Thyroid gland (tissue), 4 donors: ENCODE data around the gene CTDP1. TPM values are rescaled to one million over a fixed set of nuclear protein-coding genes. Genes with fewer than 3 reads are reported as not detected.

ENCODE experiments used
- DNase-seq, 2 donors: peaks; one replicate each; pipeline ENCODE4 v3.0.0-alpha.2; 2019
- H3K27ac ChIP-seq, 3 donors: fragments of 200-600 bp; sonication (generic); 1 replicate in 2 of 3; 2 replicates in 1 of 3; pipeline ENCODE4 v1.5.1; 2016 to 2019; ENCODE audit warnings: mild to moderate bottlenecking in 1 of 3, moderate library complexity in 1 of 3
- H3K27me3 ChIP-seq: fragments of 200-600 bp; sonication (generic); one replicate; pipeline ENCODE4 v1.5.1; 2019
- H3K36me3 ChIP-seq, 2 donors: fragments of 200-600 bp; sonication (generic); one replicate each; pipeline ENCODE4 v1.5.1; 2016 to 2019
- H3K4me1 ChIP-seq, 2 donors: fragments of 200-600 bp; sonication (generic); one replicate each; pipeline ENCODE4 v1.5.1; 2017 to 2019
- H3K4me3 ChIP-seq, 3 donors: fragments of 200-600 bp; sonication (generic); replicated peaks in 1 of 3; 1 replicate in 2 of 3; 2 replicates in 1 of 3; pipeline ENCODE4 v1.5.1; 2016; ENCODE audit warnings: mild to moderate bottlenecking in 1 of 3
- H3K9me3 ChIP-seq: fragments of 200-600 bp; sonication (generic); one replicate; pipeline ENCODE4 v1.5.1; 2017
- CTCF ChIP-seq, 6 experiments: fragments of 200-600 bp in 3 of 6; fragments of 450-650 bp in 3 of 6; sonication (generic) in 3 of 6; IDR thresholded peaks; one replicate each; pipeline ENCODE4 v1.5.1; 2016 to 2019; ENCODE audit warnings: antibody characterized with exemption in 6 of 6, mild to moderate bottlenecking in 2 of 6, inconsistent platforms in 1 of 6, moderate library complexity in 1 of 6
- POLR2A ChIP-seq, 2 donors: fragments of 450-650 bp; IDR thresholded peaks; one replicate each; pipeline ENCODE4 v1.6.1; 2017; ENCODE audit warnings: antibody characterized with exemption in 2 of 2, mild to moderate bottlenecking in 2 of 2, moderate library complexity in 1 of 2
- WGBS, 2 donors: methylation state at CpG; one replicate each; pipeline ENCODE4 v1.1.5; 2017; 5-methylcytosine and 5-hydroxymethylcytosine counted together
- intact Hi-C: fragments of 100-400 bp; cut with DNase I; formaldehyde crosslinking; loops from one replicate; pipeline ENCODE4 v1.15.1; 2023
- total RNA-seq, 4 donors: library from RNA; depleted of rRNA; stranded (reverse); fragments of >200 nt; gene quantifications; one replicate each; pipeline ENCODE4 v1.2.3, GENCODE V29; 2016

Gene CTDP1
- total RNA-seq, 4 donors from 2014 or later: 18.5 to 23.6 (median 20.9) TPM

GRCh38 chr18:79753391-79753851, 73.8 kb downstream of the CTDP1 start:
- no peak for DNase-seq
- H3K36me3 ChIP-seq: peaks cover 18 to 21% of the 10 kb centered on the region in 2 donors
- 93 to 94% methylated on average over 27 of the region's 27 CpGs for WGBS, 2 donors
- H3K27me3 ChIP-seq: no peaks in the 10 kb centered on the region
- no peaks in the 10 kb centered on the region for H3K4me1 ChIP-seq
- TF ChIP-seq CTCF (IDR thresholded peaks at IDR 0.05) (no peak), POLR2A (IDR thresholded peaks at IDR 0.05) (no peak)
- no peak overlapping the region for H3K27ac ChIP-seq
- H3K4me3 ChIP-seq: no peak overlapping the region
- no peaks in the 10 kb centered on the region for H3K9me3 ChIP-seq
- intact Hi-C loops: no loop called here

GRCh38 chr18:79754022-79754761, 74.6 kb downstream of the CTDP1 start:
- Histone ChIP-seq H3K4me3 (no peak overlapping the region), H3K36me3 (peaks cover 18 to 21% of the 10 kb centered on the region in 2 donors), H3K27ac (no peak overlapping the region), H3K27me3 (no peaks in the 10 kb centered on the region), H3K9me3 (no peaks in the 10 kb centered on the region), H3K4me1 (no peaks in the 10 kb centered on the region)
- 96 to 97% methylated on average over 32 to 35 of the region's 35 CpGs for WGBS, 2 donors
- TF ChIP-seq CTCF (IDR thresholded peaks at IDR 0.05) (no peak), POLR2A (IDR thresholded peaks at IDR 0.05) (no peak)
- no peak for DNase-seq
- intact Hi-C loops: no loop called here

GRCh38 chr18:79754831-79755351, 75.3 kb downstream of the CTDP1 start:
- intact Hi-C loops: no loop called here

GRCh38 chr18:79755496-79756142, 76.0 kb downstream of the CTDP1 start:
- WGBS, 2 donors: 95 to 97% methylated on average over 26 to 31 of the region's 31 CpGs
- Histone ChIP-seq H3K27ac (no peak overlapping the region), H3K27me3 (no peaks in the 10 kb centered on the region), H3K4me1 (no peaks in the 10 kb centered on the region), H3K4me3 (no peak overlapping the region), H3K9me3 (no peaks in the 10 kb centered on the region), H3K36me3 (peaks cover 18 to 21% of the 10 kb centered on the region in 2 donors)
- intact Hi-C loops: no loop called here
- DNase-seq: no peak
- TF ChIP-seq CTCF (IDR thresholded peaks at IDR 0.05): no peak
- no peak for TF ChIP-seq POLR2A (IDR thresholded peaks at IDR 0.05)

More at GRCh38 chr18:79754831-79755351, 75.3 kb downstream of the CTDP1 start:
- Histone ChIP-seq H3K27ac (no peak overlapping the region), H3K4me1 (no peaks in the 10 kb centered on the region), H3K36me3 (peaks cover 18 to 21% of the 10 kb centered on the region in 2 donors), H3K27me3 (no peaks in the 10 kb centered on the region), H3K4me3 (no peak overlapping the region), H3K9me3 (no peaks in the 10 kb centered on the region)
- 94 to 98% methylated on average over 18 to 20 of the region's 27 CpGs for WGBS, 2 donors
- DNase-seq: no peak
- TF ChIP-seq POLR2A (IDR thresholded peaks at IDR 0.05): no peak

- no peaks in the 10 kb centered on the region for H3K27me3 ChIP-seq
- no peaks in the 10 kb centered on the region for H3K9me3 ChIP-seq
- H3K27ac ChIP-seq: no peak overlapping the region
- H3K4me3 ChIP-seq: no peak overlapping the region
- H3K4me1 ChIP-seq: no peaks in the 10 kb centered on the region
- H3K36me3 ChIP-seq: peaks cover 18 to 21% of the 10 kb centered on the region in 2 donors
- TF ChIP-seq POLR2A (IDR thresholded peaks at IDR 0.05): no peak
- 92 to 96% methylated on average over 8 to 10 of the region's 10 CpGs for WGBS, 2 donors
- intact Hi-C loops: no loop called here
- no peak for DNase-seq
These were observed 76.5 kb downstream of the CTDP1 start for GRCh38 chr18:79756143-79756500.

- Histone ChIP-seq H3K9me3 (no peaks in the 10 kb centered on the region), H3K4me3 (no peak overlapping the region), H3K27me3 (no peaks in the 10 kb centered on the region), H3K36me3 (peaks cover 18 to 21% of the 10 kb centered on the region in 2 donors), H3K4me1 (no peaks in the 10 kb centered on the region), H3K27ac (no peak overlapping the region)
- intact Hi-C loops: no loop called here
- TF ChIP-seq POLR2A (IDR thresholded peaks at IDR 0.05) (no peak), CTCF (IDR thresholded peaks at IDR 0.05) (no peak)
- WGBS, 2 donors: 96 to 98% methylated on average over 11 of the region's 11 CpGs
- DNase-seq: no peak
These were observed 77.2 kb downstream of the CTDP1 start for GRCh38 chr18:79756826-79757225.
